Fibroblast of the aortic adventitia (primary cell): Measurements from ENCODE around the gene OSR1. TPM values are rescaled to one million over a fixed set of nuclear protein-coding genes. Genes with fewer than 3 reads are reported as not detected.

Source experiments
- DNase-seq: peaks from one replicate; pipeline ENCODE4 v3.0.0-alpha.2; 2010; ENCODE audit warnings: low read depth
- H3K4me3 ChIP-seq: 2 replicates; pipeline ENCODE4 v1.5.1; 2011; ENCODE audit warnings: low read depth, mild to moderate bottlenecking, control low read depth, low read length, moderate library complexity
- CTCF ChIP-seq: IDR thresholded peaks from 2 replicates; pipeline ENCODE4 v1.5.1; 2011; ENCODE audit warnings: mild to moderate bottlenecking, low read length, control low read depth, inconsistent platforms; ENCODE audit not compliant: insufficient read depth
- small RNA-seq: library from RNA; depleted of rRNA; stranded (forward); fragments of <200 nt; gene quantifications from one replicate; pipeline ENCODE3, GENCODE V24; 2012
- total RNA-seq: library from RNA; depleted of rRNA; stranded (reverse); fragments of >200 nt; gene quantifications from 2 replicates; pipeline ENCODE4 v1.2.3, GENCODE V29; 2012; ENCODE audit warnings: low replicate concordance

The OSR1 gene
- total RNA-seq, 1 donor, result 117 TPM

GRCh38 chr2:19301706-19302105 lies 56.7 kb downstream of the OSR1 start:
- no peak for DNase-seq
- TF ChIP-seq CTCF, result no peak
- H3K4me3 ChIP-seq, result no peak overlapping the region

Small RNA genes within 50 kb of the gene (small RNA-seq; reads per million reads assigned to genes)
- 3.6 reads per million, percentile 84 among the genes with 10 or more reads in this experiment for gene MIR4757
